ENCODE measurements around the gene SLC26A3.

Gene SLC26A3

GRCh38 chr7:107846324-107846723 lies 43.3 kb upstream of the SLC26A3 start:
- TF ChIP-seq ZNF843 (tag by site-specific recombination; IDR thresholded peaks at IDR 0.05) (no peak), PATZ1 (tag by site-specific recombination; IDR thresholded peaks at IDR 0.05) (no peak), SP7 (tag by site-specific recombination; IDR thresholded peaks at IDR 0.05) (no peak), ZNF621 (tag by site-specific recombination; IDR thresholded peaks at IDR 0.05) (no peak), ZBTB7A (tag by site-specific recombination; IDR thresholded peaks at IDR 0.05; ENCODE audit: low read depth) (no peak), ZNF223 (tag by site-specific recombination; IDR thresholded peaks at IDR 0.05) (no peak), ZNF280C (tag by site-specific recombination; IDR thresholded peaks at IDR 0.05) (no peak), ZNF830 (tag by site-specific recombination; IDR thresholded peaks at IDR 0.05; ENCODE audit: low read depth) (no peak), PRDM4 (tag by site-specific recombination; IDR thresholded peaks at IDR 0.05) (no peak), ZNF677 (tag by site-specific recombination; IDR thresholded peaks at IDR 0.05) (no peak), ZNF670 (tag by site-specific recombination; IDR thresholded peaks at IDR 0.05; ENCODE audit: low read depth) (no peak), ZSCAN23 (tag by site-specific recombination; IDR thresholded peaks at IDR 0.05) (no peak), ZNF645 (tag by site-specific recombination; IDR thresholded peaks at IDR 0.05) (no peak), FEZF1 (tag by site-specific recombination; IDR thresholded peaks at IDR 0.05) (no peak), ZNF341 (tag by site-specific recombination; IDR thresholded peaks at IDR 0.05; ENCODE audit: low read depth) (no peak)
- TF ChIP-seq, protein P1, sequence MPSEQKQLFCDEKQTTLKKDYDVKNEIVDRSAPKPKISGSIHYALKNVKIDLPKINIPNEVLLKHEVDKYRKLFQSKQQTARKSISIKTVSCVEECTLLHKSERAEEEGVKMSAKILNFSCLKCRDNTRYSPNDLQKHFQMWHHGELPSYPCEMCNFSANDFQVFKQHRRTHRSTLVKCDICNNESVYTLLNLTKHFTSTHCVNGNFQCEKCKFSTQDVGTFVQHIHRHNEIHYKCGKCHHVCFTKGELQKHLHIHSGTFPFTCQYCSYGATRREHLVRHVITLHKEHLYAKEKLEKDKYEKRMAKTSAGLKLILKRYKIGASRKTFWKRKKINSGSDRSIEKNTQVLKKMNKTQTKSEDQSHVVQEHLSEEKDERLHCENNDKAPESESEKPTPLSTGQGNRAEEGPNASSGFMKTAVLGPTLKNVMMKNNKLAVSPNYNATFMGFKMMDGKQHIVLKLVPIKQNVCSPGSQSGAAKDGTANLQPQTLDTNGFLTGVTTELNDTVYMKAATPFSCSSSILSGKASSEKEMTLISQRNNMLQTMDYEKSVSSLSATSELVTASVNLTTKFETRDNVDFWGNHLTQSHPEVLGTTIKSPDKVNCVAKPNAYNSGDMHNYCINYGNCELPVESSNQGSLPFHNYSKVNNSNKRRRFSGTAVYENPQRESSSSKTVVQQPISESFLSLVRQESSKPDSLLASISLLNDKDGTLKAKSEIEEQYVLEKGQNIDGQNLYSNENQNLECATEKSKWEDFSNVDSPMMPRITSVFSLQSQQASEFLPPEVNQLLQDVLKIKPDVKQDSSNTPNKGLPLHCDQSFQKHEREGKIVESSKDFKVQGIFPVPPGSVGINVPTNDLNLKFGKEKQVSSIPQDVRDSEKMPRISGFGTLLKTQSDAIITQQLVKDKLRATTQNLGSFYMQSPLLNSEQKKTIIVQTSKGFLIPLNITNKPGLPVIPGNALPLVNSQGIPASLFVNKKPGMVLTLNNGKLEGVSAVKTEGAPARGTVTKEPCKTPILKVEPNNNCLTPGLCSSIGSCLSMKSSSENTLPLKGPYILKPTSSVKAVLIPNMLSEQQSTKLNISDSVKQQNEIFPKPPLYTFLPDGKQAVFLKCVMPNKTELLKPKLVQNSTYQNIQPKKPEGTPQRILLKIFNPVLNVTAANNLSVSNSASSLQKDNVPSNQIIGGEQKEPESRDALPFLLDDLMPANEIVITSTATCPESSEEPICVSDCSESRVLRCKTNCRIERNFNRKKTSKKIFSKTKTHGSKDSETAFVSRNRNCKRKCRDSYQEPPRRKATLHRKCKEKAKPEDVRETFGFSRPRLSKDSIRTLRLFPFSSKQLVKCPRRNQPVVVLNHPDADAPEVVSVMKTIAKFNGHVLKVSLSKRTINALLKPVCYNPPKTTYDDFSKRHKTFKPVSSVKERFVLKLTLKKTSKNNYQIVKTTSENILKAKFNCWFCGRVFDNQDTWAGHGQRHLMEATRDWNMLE (tag by site-specific recombination; conservative IDR thresholded peaks at IDR 0.05; ENCODE audit: low read depth), result no peak
- TF ChIP-seq, protein P2, sequence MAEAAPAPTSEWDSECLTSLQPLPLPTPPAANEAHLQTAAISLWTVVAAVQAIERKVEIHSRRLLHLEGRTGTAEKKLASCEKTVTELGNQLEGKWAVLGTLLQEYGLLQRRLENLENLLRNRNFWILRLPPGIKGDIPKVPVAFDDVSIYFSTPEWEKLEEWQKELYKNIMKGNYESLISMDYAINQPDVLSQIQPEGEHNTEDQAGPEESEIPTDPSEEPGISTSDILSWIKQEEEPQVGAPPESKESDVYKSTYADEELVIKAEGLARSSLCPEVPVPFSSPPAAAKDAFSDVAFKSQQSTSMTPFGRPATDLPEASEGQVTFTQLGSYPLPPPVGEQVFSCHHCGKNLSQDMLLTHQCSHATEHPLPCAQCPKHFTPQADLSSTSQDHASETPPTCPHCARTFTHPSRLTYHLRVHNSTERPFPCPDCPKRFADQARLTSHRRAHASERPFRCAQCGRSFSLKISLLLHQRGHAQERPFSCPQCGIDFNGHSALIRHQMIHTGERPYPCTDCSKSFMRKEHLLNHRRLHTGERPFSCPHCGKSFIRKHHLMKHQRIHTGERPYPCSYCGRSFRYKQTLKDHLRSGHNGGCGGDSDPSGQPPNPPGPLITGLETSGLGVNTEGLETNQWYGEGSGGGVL (tag by site-specific recombination; IDR thresholded peaks at IDR 0.05), result no peak
- TF ChIP-seq, protein P3, sequence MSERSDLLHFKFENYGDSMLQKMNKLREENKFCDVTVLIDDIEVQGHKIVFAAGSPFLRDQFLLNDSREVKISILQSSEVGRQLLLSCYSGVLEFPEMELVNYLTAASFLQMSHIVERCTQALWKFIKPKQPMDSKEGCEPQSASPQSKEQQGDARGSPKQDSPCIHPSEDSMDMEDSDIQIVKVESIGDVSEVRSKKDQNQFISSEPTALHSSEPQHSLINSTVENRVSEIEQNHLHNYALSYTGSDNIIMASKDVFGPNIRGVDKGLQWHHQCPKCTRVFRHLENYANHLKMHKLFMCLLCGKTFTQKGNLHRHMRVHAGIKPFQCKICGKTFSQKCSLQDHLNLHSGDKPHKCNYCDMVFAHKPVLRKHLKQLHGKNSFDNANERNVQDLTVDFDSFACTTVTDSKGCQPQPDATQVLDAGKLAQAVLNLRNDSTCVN (tag by site-specific recombination; optimal IDR thresholded peaks at IDR 0.05), result no peak
- TF ChIP-seq, protein P4, sequence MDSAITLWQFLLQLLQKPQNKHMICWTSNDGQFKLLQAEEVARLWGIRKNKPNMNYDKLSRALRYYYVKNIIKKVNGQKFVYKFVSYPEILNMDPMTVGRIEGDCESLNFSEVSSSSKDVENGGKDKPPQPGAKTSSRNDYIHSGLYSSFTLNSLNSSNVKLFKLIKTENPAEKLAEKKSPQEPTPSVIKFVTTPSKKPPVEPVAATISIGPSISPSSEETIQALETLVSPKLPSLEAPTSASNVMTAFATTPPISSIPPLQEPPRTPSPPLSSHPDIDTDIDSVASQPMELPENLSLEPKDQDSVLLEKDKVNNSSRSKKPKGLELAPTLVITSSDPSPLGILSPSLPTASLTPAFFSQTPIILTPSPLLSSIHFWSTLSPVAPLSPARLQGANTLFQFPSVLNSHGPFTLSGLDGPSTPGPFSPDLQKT (IDR thresholded peaks at IDR 0.05; ENCODE audit: borderline replicate concordance, low read depth, low read length), result no peak
- ChIA-PET POLR2A (no interaction called here), CTCF (interaction anchor here (0.5 kb wide), 1 partner anchor 32 kb away, joined by 4 read pairs; no protein-coding TSS in a partner anchor)
- Histone ChIP-seq H3K4me3 (ENCODE audit: low read depth, low read length) (no peak overlapping the region), H3K9me3 (ENCODE audit: control insufficient read depth, insufficient read depth, low read depth, low read length) (no peaks in the 10 kb centered on the region), H3K36me3 (ENCODE audit: control insufficient read depth in 2 of 2, insufficient read depth in 1 of 2, low read length in 2 of 2) (no peaks in the 10 kb centered on the region), H3K27ac (ENCODE audit: extremely low read depth, low read depth, low read length) (no peak overlapping the region), H3K4me1 (ENCODE audit: control insufficient read depth, insufficient read depth, low read length) (no peaks in the 10 kb centered on the region)

Measured in HEK293 (cell line).